ENCODE data around the gene INTS6.

INTS6 gene

GRCh38 chr13:51341791-51342190 lies 111.0 kb downstream of the INTS6 start:
- DNase-seq: no peak

- no peak for DNase-seq
These were observed 111.6 kb downstream of the INTS6 start for GRCh38 chr13:51341232-51341631.

GRCh38 chr13:51339952-51340732 lies 112.7 kb downstream of the INTS6 start:
- DNase-seq: no peak

- no peak for DNase-seq
These were observed 113.5 kb downstream of the INTS6 start, which contains the start of gene SERPINE3 for GRCh38 chr13:51339354-51339753. Gene SERPINE3, plus strand, starts transcription at chr13:51339691. Its CDS starts 1,401 bp downstream, at chr13:51341092.

- no peak for DNase-seq
These were observed 116.1 kb downstream of the INTS6 start for GRCh38 chr13:51336746-51337145.

- DNase-seq: no peak
These were observed 119.0 kb downstream of the INTS6 start for GRCh38 chr13:51333826-51334225.

- DNase-seq: no peak
These were observed 119.4 kb downstream of the INTS6 start for GRCh38 chr13:51333421-51333820.

GRCh38 chr13:51332566-51333361 lies 120.1 kb downstream of the INTS6 start:
- DNase-seq: no peak

- DNase-seq: no peak
These were observed 121.4 kb downstream of the INTS6 start for GRCh38 chr13:51331354-51331861.

GRCh38 chr13:51330791-51331190 lies 122.0 kb downstream of the INTS6 start:
- no peak for DNase-seq

- DNase-seq: no peak
These were observed 123.2 kb downstream of the INTS6 start for GRCh38 chr13:51329606-51330005.

- no peak for DNase-seq
These were observed 124.3 kb downstream of the INTS6 start for GRCh38 chr13:51328488-51328887.

- no peak for DNase-seq
These were observed 124.9 kb downstream of the INTS6 start for GRCh38 chr13:51327961-51328360.

- DNase-seq: no peak
These were observed 126.1 kb downstream of the INTS6 start for GRCh38 chr13:51326777-51327176.

- no peak for DNase-seq
These were observed 127.0 kb downstream of the INTS6 start for GRCh38 chr13:51325837-51326236.

GRCh38 chr13:51324714-51325420 lies 128.0 kb downstream of the INTS6 start:
- DNase-seq: no peak

- DNase-seq: no peak
These were observed 128.9 kb downstream of the INTS6 start for GRCh38 chr13:51323824-51324511.

GRCh38 chr13:51322826-51323225 lies 130.0 kb downstream of the INTS6 start:
- no peak for DNase-seq

GRCh38 chr13:51321836-51322235 lies 131.0 kb downstream of the INTS6 start:
- DNase-seq: no peak

GRCh38 chr13:51318876-51319275 lies 134.0 kb downstream of the INTS6 start:
- no peak for DNase-seq

- DNase-seq: no peak
These were observed 134.8 kb downstream of the INTS6 start for GRCh38 chr13:51318015-51318414.

- DNase-seq: no peak
These were observed 135.6 kb downstream of the INTS6 start for GRCh38 chr13:51317262-51317661.

GRCh38 chr13:51313619-51314018 lies 139.2 kb downstream of the INTS6 start:
- no peak for DNase-seq
